ENCODE results near the gene IGSF5. TPM values are rescaled to one million over a fixed set of nuclear protein-coding genes. Genes with fewer than 3 reads are reported as not detected.

Gene IGSF5
- polyA plus RNA-seq, 3 donors = not detected

- H3K9ac ChIP-seq (ENCODE audit: insufficient read depth, low read length, poor library complexity, severe bottlenecking) = no peak overlapping the region
- H3K27ac Mint-ChIP-seq = no peak overlapping the region
- no peaks in the 10 kb centered on the region for H3K36me3 ChIP-seq (replicated peaks in 1 of 2; ENCODE audit: control insufficient read depth in 1 of 2, insufficient read depth in 2 of 2, low read length in 2 of 2)
- no peak overlapping the region for H2AFZ ChIP-seq (ENCODE audit: insufficient read depth, low read depth, low read length, poor library complexity, severe bottlenecking)
- H3K27me3 ChIP-seq (ENCODE audit: control insufficient read depth in 2 of 2, insufficient read depth in 2 of 2, low read length in 2 of 2) = no peaks in the 10 kb centered on the region
- H3K27me3 Mint-ChIP-seq (ENCODE audit: low read depth in 3 of 3) = peaks cover 1 to 5% (median 3%) of the 10 kb centered on the region in 3 donors
- H3K4me1 Mint-ChIP-seq = no peaks in the 10 kb centered on the region
- H3K27ac ChIP-seq (ENCODE audit: low read depth in 1 of 2, low read length in 2 of 2) = no peak overlapping the region
- H3K4me1 ChIP-seq (ENCODE audit: control insufficient read depth in 1 of 2, insufficient read depth in 2 of 2, low read length in 2 of 2) = no peaks in the 10 kb centered on the region
- H3K4me2 ChIP-seq (replicated peaks; ENCODE audit: extremely low read depth, low read length, poor library complexity, severe bottlenecking) = no peak overlapping the region
- H4K20me1 ChIP-seq (ENCODE audit: insufficient read depth, low read length) = no peaks in the 10 kb centered on the region
- no peak for DNase-seq
- intact Hi-C loops (cut with micrococcal nuclease) = no loop called here
- no peaks in the 10 kb centered on the region for H3K9me3 ChIP-seq (replicated peaks in 1 of 2; ENCODE audit: control insufficient read depth in 1 of 2, insufficient read depth in 1 of 2, low read length in 2 of 2)
- H3K36me3 Mint-ChIP-seq = no peaks in the 10 kb centered on the region
- peaks cover 0 to 8% (median 3%) of the 10 kb centered on the region in 7 donors for H3K9me3 Mint-ChIP-seq
- H3K79me2 ChIP-seq (ENCODE audit: insufficient read depth, low read length) = no peaks in the 10 kb centered on the region
- no peak overlapping the region for H3K4me3 Mint-ChIP-seq
- H3K4me3 ChIP-seq (replicated peaks in 1 of 3; ENCODE audit: low read depth in 2 of 3, low read length in 3 of 3) = no peak overlapping the region
- 83% methylated on average over 3 of the region's 6 CpGs for WGBS (ENCODE audit: insufficient coverage)
- TF ChIP-seq CTCF (IDR thresholded peaks at IDR 0.05) = no peak
Observed at GRCh38 chr21:39845571-39846130, 100.7 kb downstream of the IGSF5 start.

GRCh38 chr21:39847877-39848276 is 102.9 kb downstream of the IGSF5 start:
- no peak overlapping the region for H3K27ac ChIP-seq (ENCODE audit: low read depth in 1 of 2, low read length in 2 of 2)
- no peak overlapping the region for H2AFZ ChIP-seq (ENCODE audit: insufficient read depth, low read depth, low read length, poor library complexity, severe bottlenecking)
- DNase-seq = no peak
- H3K4me2 ChIP-seq (replicated peaks; ENCODE audit: extremely low read depth, low read length, poor library complexity, severe bottlenecking) = no peak overlapping the region
- H3K27me3 ChIP-seq (ENCODE audit: control insufficient read depth in 2 of 2, insufficient read depth in 2 of 2, low read length in 2 of 2) = no peaks in the 10 kb centered on the region
- no peaks in the 10 kb centered on the region for H3K9me3 ChIP-seq (replicated peaks in 1 of 2; ENCODE audit: control insufficient read depth in 1 of 2, insufficient read depth in 1 of 2, low read length in 2 of 2)
- H4K20me1 ChIP-seq (ENCODE audit: insufficient read depth, low read length) = no peaks in the 10 kb centered on the region
- H3K4me3 ChIP-seq (replicated peaks in 1 of 3; ENCODE audit: low read depth in 2 of 3, low read length in 3 of 3) = no peak overlapping the region
- no peaks in the 10 kb centered on the region for H3K36me3 Mint-ChIP-seq
- peaks cover 1 to 5% (median 3%) of the 10 kb centered on the region in 3 donors for H3K27me3 Mint-ChIP-seq (ENCODE audit: low read depth in 3 of 3)
- H3K79me2 ChIP-seq (ENCODE audit: insufficient read depth, low read length) = no peaks in the 10 kb centered on the region
- WGBS (ENCODE audit: insufficient coverage) = 90% methylated on average over 4 of the region's 6 CpGs
- H3K4me3 Mint-ChIP-seq = no peak overlapping the region
- no peaks in the 10 kb centered on the region for H3K4me1 Mint-ChIP-seq
- no peak for TF ChIP-seq CTCF (IDR thresholded peaks at IDR 0.05)
- no peaks in the 10 kb centered on the region for H3K4me1 ChIP-seq (ENCODE audit: control insufficient read depth in 1 of 2, insufficient read depth in 2 of 2, low read length in 2 of 2)
- H3K27ac Mint-ChIP-seq = peak overlapping the region in 1 of 7 donors; percentile 26
- H3K9ac ChIP-seq (ENCODE audit: insufficient read depth, low read length, poor library complexity, severe bottlenecking) = no peak overlapping the region
- peaks cover 0 to 7% (median 3%) of the 10 kb centered on the region in 7 donors for H3K9me3 Mint-ChIP-seq
- no peaks in the 10 kb centered on the region for H3K36me3 ChIP-seq (replicated peaks in 1 of 2; ENCODE audit: control insufficient read depth in 1 of 2, insufficient read depth in 2 of 2, low read length in 2 of 2)
- intact Hi-C loops (cut with micrococcal nuclease) = no loop called here
